Measurements from ENCODE around the gene KRTAP4-16.
"Not testable (repeated sequence)": the region's sequence is repeated elsewhere in the genome, so short reads cannot be mapped to it uniquely, and the experiment has no call there.

The KRTAP4-16 gene

DNA sequence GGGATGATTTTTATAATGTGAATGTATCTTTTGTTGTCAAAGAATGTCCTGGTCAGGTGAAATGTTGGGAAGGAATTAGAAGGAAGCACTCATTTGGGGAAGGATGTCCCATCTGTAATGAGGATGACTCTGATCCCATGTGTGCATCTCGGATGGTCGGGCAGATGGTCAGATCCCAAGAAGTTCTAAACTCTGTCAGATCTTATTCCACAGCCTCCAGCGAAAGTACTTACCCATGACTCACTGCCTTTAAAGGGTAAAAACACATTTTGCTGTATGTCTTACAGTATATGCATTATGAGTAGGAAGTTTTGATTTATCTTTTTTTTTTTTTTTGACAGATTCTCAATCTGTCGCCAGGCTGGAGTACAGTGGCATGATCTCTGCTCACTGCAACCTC, 16.7 kb upstream of the KRTAP4-16 start:
- no peak for DNase-seq

- DNase-seq: not testable (repeated sequence)
Observed at GRCh38 chr17:41117846-41118386, 15.9 kb upstream of the KRTAP4-16 start, which contains the start of gene KRTAP4-11. Gene KRTAP4-11 (minus strand): TSS chr17:41118373. CDS start chr17:41118315, 58 bp downstream.

GRCh38 chr17:41116297-41116696, 14.3 kb upstream of the KRTAP4-16 start:
- no peak for DNase-seq

- DNase-seq: no peak
Observed at GRCh38 chr17:41111151-41111885, 9.3 kb upstream of the KRTAP4-16 start.

- not testable (repeated sequence) for DNase-seq
Observed at GRCh38 chr17:41108728-41109386, 6.8 kb upstream of the KRTAP4-16 start.

DNA sequence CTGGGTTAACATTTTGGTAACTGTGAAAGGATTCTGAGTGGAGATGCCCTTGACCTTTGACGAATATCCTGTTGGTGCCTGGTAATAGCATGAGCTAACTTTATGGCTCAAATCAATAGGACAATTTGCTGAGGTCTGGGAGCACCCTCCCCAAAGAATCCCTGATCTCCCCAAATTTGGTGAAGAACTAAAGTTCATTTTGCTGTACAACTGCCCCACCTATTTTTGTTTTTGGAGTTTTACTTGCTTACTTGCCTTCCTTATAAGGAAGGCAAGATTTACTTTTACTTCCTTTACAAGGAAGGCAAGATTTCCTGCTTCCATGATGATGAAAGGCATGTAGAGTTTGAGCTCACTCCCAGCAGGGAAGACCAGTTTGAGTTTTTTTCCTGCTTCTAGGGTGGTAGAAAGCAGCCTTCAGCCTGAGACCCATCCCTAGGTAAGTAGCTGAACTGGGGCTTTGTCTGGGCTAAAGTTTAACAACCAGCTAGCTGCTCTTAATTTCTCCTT, 6.0 kb upstream of the KRTAP4-16 start:
- no peak for DNase-seq

GRCh38 chr17:41105347-41105746, 3.3 kb upstream of the KRTAP4-16 start, which contains the start of gene KRTAP4-9:
Gene KRTAP4-9 (plus strand): TSS chr17:41105389. CDS start chr17:41105389, 0 bp downstream.
- not testable (repeated sequence) for DNase-seq

- not testable (repeated sequence) for DNase-seq
Observed at GRCh38 chr17:41104386-41105038, 2.5 kb upstream of the KRTAP4-16 start.

DNA sequence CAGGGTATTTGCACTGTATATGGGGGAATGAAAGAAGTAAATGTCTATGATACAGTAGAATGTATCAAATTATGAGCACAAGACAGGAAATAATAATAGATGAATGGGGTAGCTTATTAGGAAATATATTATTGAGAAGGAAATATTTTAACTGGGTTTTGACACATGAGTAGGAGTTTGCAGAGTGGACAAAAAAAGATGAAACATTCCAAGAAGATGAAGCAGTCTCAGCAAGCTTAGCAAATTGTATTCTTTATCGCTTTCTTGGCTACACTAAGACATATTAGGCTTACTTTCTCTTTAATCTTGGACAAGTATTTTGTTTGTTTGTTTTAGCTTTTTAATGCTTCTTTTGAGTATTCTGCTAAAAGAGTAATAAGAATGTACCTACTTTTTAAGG, 1.9 kb upstream of the KRTAP4-16 start:
- no peak for DNase-seq

GRCh38 chr17:41099682-41100480, 2.1 kb downstream of the KRTAP4-16 start:
- peak; percentile 22 for DNase-seq

DNA sequence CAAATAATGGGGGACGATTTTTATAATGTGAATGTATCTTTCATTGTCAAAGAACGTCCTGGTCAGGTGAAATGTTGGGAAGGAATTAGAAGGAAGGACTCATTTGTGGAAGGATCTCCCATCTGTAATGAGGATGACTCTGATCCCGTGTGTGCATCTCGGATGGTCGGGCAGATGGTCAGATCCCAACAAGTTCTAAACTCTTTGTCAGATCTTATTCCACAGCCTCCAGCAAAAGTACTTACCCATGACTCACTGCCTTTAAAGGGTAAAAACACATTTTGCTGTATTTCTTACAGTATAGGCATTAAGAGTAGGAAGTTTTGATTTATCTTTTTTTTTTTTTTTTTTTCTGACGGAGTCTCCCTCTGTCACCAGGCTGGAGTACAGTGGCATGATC, 3.5 kb downstream of the KRTAP4-16 start:
- DNase-seq: no peak

GRCh38 chr17:41098042-41098441, 4.0 kb downstream of the KRTAP4-16 start, which contains the start of gene KRTAP4-8:
Gene KRTAP4-8 (minus strand): TSS chr17:41098142. CDS start chr17:41098084, 58 bp downstream.
- no peak for DNase-seq

GRCh38 chr17:41096055-41096454, 6.0 kb downstream of the KRTAP4-16 start:
- DNase-seq: no peak

- not testable (repeated sequence) for DNase-seq
Observed at GRCh38 chr17:41088760-41089352, 13.2 kb downstream of the KRTAP4-16 start.

DNA sequence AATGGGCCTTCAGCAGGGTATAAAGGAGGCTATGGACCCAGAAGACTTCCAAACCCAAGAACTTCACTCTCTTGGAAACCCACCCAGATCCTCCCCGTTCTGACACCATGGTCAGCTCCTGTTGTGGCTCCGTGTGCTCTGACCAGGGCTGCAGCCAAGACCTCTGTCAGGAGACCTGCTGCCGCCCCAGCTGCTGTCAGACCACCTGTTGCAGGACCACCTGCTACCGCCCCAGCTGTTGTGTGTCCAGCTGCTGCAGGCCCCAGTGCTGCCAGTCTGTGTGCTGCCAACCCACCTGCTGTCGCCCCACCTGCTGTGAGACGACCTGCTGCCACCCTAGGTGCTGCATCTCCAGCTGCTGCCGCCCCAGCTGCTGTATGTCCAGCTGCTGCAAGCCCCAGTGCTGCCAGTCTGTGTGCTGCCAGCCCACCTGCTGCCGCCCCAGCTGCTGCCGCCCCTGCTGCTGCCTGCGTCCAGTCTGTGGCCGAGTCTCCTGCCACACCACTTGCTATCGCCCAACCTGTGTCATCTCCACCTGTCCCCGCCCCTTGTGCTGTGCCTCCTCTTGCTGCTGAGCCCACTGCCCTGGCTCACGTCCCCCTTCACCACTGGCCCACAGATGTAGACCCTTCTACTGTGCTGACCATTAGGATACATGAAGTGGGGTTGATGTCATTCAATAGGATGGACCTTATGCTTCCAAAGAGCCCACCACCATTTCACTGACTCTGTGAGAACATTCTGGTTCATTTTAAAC, 17.7 kb downstream of the KRTAP4-16 start, which contains the start of gene KRTAP4-7:
Gene KRTAP4-7, plus strand, starts transcription at position 51 of the 757 bp plus-strand sequence. Its CDS starts 57 bp downstream, at position 108.
- DNase-seq: not testable (repeated sequence)

- DNase-seq: not testable (repeated sequence)
Observed at GRCh38 chr17:41083427-41083826, 18.6 kb downstream of the KRTAP4-16 start.

DNA sequence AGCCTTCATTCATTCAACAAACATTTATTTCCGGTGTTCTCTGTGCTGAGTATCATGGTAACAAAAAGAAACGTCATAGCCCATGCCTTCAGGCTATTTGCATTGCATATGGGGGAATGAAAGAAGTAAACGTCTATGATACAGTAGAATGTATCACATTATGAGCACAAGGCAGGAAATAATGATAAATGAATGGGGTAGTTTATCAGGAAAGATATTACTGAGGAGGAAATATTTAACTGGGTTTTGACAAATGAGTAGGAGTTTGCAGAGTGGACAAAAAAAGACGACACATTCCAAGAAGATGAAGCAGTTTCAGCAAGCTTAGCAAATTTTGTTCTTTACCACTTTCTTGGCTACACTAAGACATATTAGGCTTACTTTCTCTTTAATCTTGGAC, 19.4 kb downstream of the KRTAP4-16 start:
- DNase-seq: no peak

DNA sequence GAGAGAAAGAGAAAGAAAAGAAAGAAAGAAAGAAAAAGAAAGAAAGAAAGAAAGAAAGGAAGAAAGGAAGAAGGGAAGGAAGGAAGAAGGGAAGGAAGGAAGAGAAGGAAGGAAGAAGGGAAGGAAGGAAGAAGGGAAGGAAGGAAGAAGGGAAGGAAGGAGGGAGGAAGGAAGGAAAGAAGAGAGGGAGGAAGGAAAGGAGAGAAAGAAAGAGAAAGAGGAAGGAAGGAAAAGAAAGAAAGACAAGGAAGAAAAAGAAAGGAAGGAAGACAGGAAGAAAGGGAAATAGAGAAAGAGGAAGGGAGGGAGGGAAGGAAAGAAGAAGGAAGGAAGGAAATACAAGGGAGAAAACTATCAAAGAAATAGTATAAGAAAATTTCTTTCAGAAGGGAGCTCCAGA, 25.2 kb downstream of the KRTAP4-16 start:
- no peak for DNase-seq

DNA sequence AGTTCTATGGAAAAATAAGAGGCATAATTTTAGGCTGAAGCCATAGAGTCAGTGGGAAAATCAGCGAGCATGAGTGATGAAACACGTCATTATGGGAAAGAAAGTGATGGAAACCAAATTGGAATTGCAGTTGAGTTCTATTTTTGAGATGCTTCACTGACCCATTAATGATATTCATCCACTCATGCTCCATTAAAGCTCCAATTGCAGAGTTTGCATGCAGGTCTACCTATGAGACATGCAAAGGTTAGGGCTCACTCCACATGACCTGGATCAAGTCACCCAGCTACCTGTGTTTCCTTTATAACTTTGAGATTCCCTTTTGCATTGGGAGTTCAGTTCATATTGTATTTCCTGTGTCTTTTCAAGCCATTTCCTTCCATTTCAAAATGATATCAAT, 28.3 kb downstream of the KRTAP4-16 start:
- DNase-seq: no peak

DNA sequence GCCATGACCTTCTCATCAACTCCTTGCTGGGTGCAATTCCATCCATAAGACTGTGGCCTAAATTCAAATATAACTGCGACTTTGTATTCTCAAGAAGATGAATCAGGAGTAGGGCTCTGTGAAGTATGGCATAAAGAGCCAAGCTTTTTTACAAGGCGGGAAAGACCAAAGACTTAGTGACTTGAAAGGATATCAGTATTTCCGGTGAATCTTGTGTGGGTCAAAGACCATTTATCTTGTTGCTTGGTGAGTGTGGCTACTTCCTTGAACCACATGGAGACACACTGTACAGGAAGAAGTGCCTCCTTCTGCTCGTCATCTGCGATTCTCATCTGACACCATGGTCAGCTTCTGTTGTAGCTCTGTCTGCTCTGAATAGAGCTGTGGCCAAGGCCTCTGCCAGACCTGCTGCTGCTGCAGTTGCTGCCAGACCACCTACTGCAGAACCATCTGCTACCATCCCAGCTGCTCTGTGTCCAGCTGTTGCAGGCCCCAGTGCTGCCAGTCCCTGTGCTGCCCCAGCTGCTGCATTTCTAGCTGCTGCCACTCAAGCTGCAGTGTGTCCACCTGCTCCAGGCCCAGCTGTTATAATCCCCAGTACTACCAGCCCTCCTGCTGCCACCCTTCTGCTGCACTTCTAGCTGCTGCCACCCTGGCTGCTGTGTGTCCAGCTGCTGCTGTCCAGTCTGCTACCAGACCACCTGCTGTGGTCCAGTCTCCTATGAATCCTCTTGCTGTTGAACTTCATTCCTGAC, 30.2 kb downstream of the KRTAP4-16 start:
- DNase-seq: no peak
